Keratinocyte (primary cell): Measurements from ENCODE around the gene SDCCAG8. TPM values are rescaled to one million over a fixed set of nuclear protein-coding genes. Genes with fewer than 3 reads are reported as not detected.

ENCODE experiments used
- DNase-seq: peaks from one replicate; pipeline ENCODE4 v3.0.0-alpha.2; 2011; ENCODE audit warnings: low read depth, missing footprints, low spot score
- FAIRE-seq: peaks from 2 replicates; lab custom pipeline; 2011; peaks lifted over from hg19 to GRCh38; lab: Jason Lieb, UNC
- H2AFZ ChIP-seq: 2 replicates; pipeline ENCODE4 v1.6.0; 2012; ENCODE audit warnings: low read length, control low read depth, inconsistent platforms; ENCODE audit not compliant: control insufficient read depth
- H3K27ac ChIP-seq: 2 replicates; pipeline ENCODE4 v1.5.1; 2011; ENCODE audit warnings: low read length; ENCODE audit not compliant: control insufficient read depth, insufficient read depth
- H3K27me3 ChIP-seq: 3 replicates; pipeline ENCODE4 v1.6.0; 2011; ENCODE audit warnings: low read length; ENCODE audit not compliant: control insufficient read depth, insufficient read depth; ENCODE audit errors: extremely low read depth
- H3K36me3 ChIP-seq, 2 experiments: 2 replicates in 1 of 2; 3 replicates in 1 of 2; pipeline ENCODE4 v1.5.1; 2011; ENCODE audit warnings: low read length in 2 of 2, mild to moderate bottlenecking in 1 of 2; ENCODE audit not compliant: control insufficient read depth in 2 of 2, insufficient read depth in 2 of 2; ENCODE audit errors: extremely low read depth in 1 of 2
- H3K4me1 ChIP-seq: 3 replicates; pipeline ENCODE4 v1.5.1; 2011; ENCODE audit warnings: low read length; ENCODE audit not compliant: control insufficient read depth, insufficient read depth; ENCODE audit errors: extremely low read depth
- H3K4me2 ChIP-seq: 3 replicates; pipeline ENCODE4 v1.6.0; 2011; ENCODE audit warnings: low read depth, low read length; ENCODE audit not compliant: control insufficient read depth, insufficient read depth; ENCODE audit errors: extremely low read depth
- H3K4me3 ChIP-seq, 3 experiments: fragments of 200-600 bp in 1 of 3; sonication (generic) in 1 of 3; 2 replicates in 2 of 3; 3 replicates in 1 of 3; pipeline ENCODE4 v1.5.1; 2011 to 2016; ENCODE audit warnings: low read length in 3 of 3, mild to moderate bottlenecking in 3 of 3, control low read depth in 2 of 3, inconsistent platforms in 1 of 3, low read depth in 1 of 3, mixed read lengths in 1 of 3, mixed run types in 1 of 3, moderate library complexity in 1 of 3; ENCODE audit not compliant: control insufficient read depth in 2 of 3, insufficient read depth in 2 of 3; ENCODE audit errors: extremely low read depth in 1 of 3
- H3K79me2 ChIP-seq: 2 replicates; pipeline ENCODE4 v1.6.0; 2012; ENCODE audit warnings: low read length; ENCODE audit not compliant: control insufficient read depth, insufficient read depth
- H3K9ac ChIP-seq: 3 replicates; pipeline ENCODE4 v1.6.0; 2011; ENCODE audit warnings: low read length; ENCODE audit not compliant: control insufficient read depth, insufficient read depth; ENCODE audit errors: extremely low read depth
- H3K9me1 ChIP-seq: 3 replicates; pipeline ENCODE4 v1.6.0; 2011; ENCODE audit warnings: low read length; ENCODE audit not compliant: control insufficient read depth, insufficient read depth; ENCODE audit errors: extremely low read depth
- H3K9me3 ChIP-seq: 2 replicates; pipeline ENCODE4 v1.5.1; 2012; ENCODE audit warnings: low read depth, low read length; ENCODE audit not compliant: control insufficient read depth
- H4K20me1 ChIP-seq: 3 replicates; pipeline ENCODE4 v1.6.0; 2011; ENCODE audit warnings: low read length; ENCODE audit not compliant: control insufficient read depth, insufficient read depth; ENCODE audit errors: extremely low read depth
- CTCF ChIP-seq, 3 experiments: IDR thresholded peaks in 1 of 3; conservative IDR thresholded peaks in 1 of 3; optimal IDR thresholded peaks in 1 of 3; 2 replicates in 2 of 3; 3 replicates in 1 of 3; pipeline versions ENCODE3 to v1.5.1; 2011; ENCODE audit warnings: low read length in 3 of 3, mild to moderate bottlenecking in 3 of 3, moderate library complexity in 2 of 3, control low read depth in 1 of 3, inconsistent platforms in 1 of 3; ENCODE audit not compliant: insufficient read depth in 2 of 3; ENCODE audit errors: extremely low read depth in 1 of 3
- EZH2 ChIP-seq: IDR thresholded peaks from one replicate; pipeline ENCODE4 v1.6.1; 2012; ENCODE audit warnings: inconsistent platforms, mild to moderate bottlenecking, low read length, moderate library complexity
- dilution Hi-C: fragments of 300-500 bp; cut with MboI; formaldehyde crosslinking; loops from one replicate; pipeline ENCODE4 v1.7.0; 2020; ENCODE audit warnings: low sequenced_read_pairs; ENCODE audit not compliant: extremely low pct_ligation_motif_present
- polyA plus RNA-seq, 5 experiments: library from polyadenylated mRNA; depleted of rRNA in 3 of 5; stranded (reverse) in 3 of 5; stranded (forward) in 1 of 5; unstranded in 1 of 5; fragments of >200 nt; gene quantifications; 1 replicate in 1 of 5; 2 replicates in 3 of 5; 3 replicates in 1 of 5; pipeline versions ENCODE4 v1.2.1 to v1.2.3, GENCODE V29; 2011 to 2012; ENCODE audit warnings: missing spikeins in 2 of 5, low read depth in 1 of 5, low replicate concordance in 1 of 5

The SDCCAG8 gene
- polyA plus RNA-seq, 1 donor (not counting 4 experiments of a cell fraction or from before 2014, with no cell fraction given) = 61.6 TPM

- FAIRE-seq = no peak
- H3K27ac ChIP-seq = no peak overlapping the region
These were observed 242.3 kb downstream of the SDCCAG8 start for GRCh38 chr1:243497939-243498681.

GRCh38 chr1:243499248-243499647, 243.4 kb downstream of the SDCCAG8 start:
- no peak overlapping the region for H3K27ac ChIP-seq
- H3K4me1 ChIP-seq = peaks cover 8% of the 10 kb centered on the region
- H4K20me1 ChIP-seq = no peaks in the 10 kb centered on the region
- no peak overlapping the region for H3K9ac ChIP-seq
- no peak overlapping the region for H3K4me2 ChIP-seq
- H3K36me3 ChIP-seq = no peaks in the 10 kb centered on the region
- H3K27me3 ChIP-seq = no peaks in the 10 kb centered on the region
- H3K4me3 ChIP-seq = no peak overlapping the region
- no peaks in the 10 kb centered on the region for H3K9me1 ChIP-seq
- H3K79me2 ChIP-seq = peaks cover 6% of the 10 kb centered on the region
- TF ChIP-seq EZH2 (no peak), CTCF (optimal IDR thresholded peaks at IDR 0.05 in 1 of 3, IDR thresholded peaks at IDR 0.05 in 1 of 3, conservative IDR thresholded peaks at IDR 0.05 in 1 of 3; ENCODE audit: extremely low read depth in 1 of 3, insufficient read depth in 2 of 3, low read length in 3 of 3) (no peak)
- no peaks in the 10 kb centered on the region for H3K9me3 ChIP-seq
- dilution Hi-C loops = no loop called here
- DNase-seq (no peak), FAIRE-seq (no peak)
- no peak overlapping the region for H2AFZ ChIP-seq

More at GRCh38 chr1:243497939-243498681, 242.3 kb downstream of the SDCCAG8 start:
- Histone ChIP-seq H3K9me1 (no peaks in the 10 kb centered on the region), H3K4me2 (no peak overlapping the region), H3K36me3 (no peaks in the 10 kb centered on the region), H3K9me3 (no peaks in the 10 kb centered on the region), H3K27me3 (no peaks in the 10 kb centered on the region), H3K9ac (no peak overlapping the region), H3K79me2 (peaks cover 9% of the 10 kb centered on the region), H3K4me1 (peaks cover 8% of the 10 kb centered on the region), H2AFZ (no peak overlapping the region), H3K4me3 (no peak overlapping the region), H4K20me1 (no peaks in the 10 kb centered on the region)
- dilution Hi-C loops = no loop called here
- no peak for DNase-seq
- TF ChIP-seq CTCF (optimal IDR thresholded peaks at IDR 0.05 in 1 of 3, IDR thresholded peaks at IDR 0.05 in 1 of 3, conservative IDR thresholded peaks at IDR 0.05 in 1 of 3; ENCODE audit: extremely low read depth in 1 of 3, insufficient read depth in 2 of 3, low read length in 3 of 3) (no peak), EZH2 (no peak)
